Tibial nerve (tissue), 4 donors: ENCODE data around the gene ASF1A. TPM values are rescaled to one million over a fixed set of nuclear protein-coding genes. Genes with fewer than 3 reads are reported as not detected.
A peak's percentile ranks its signal among the peaks of the same experiment; 100 is the strongest.

ENCODE experiments used
- DNase-seq, 2 donors: peaks; one replicate each; pipeline ENCODE4 v3.0.0-alpha.2; 2019; ENCODE audit warnings: low spot score in 2 of 2
- H3K27ac ChIP-seq, 4 donors: fragments of 200-600 bp; sonication (generic) in 3 of 4; one replicate each; pipeline ENCODE4 v1.5.1; 2017 to 2019; ENCODE audit warnings: mild to moderate bottlenecking in 1 of 4
- H3K27me3 ChIP-seq, 2 donors: fragments of 200-600 bp; sonication (generic) in 1 of 2; one replicate each; pipeline versions ENCODE4 v1.5.1 to v1.6.0; 2017 to 2019
- H3K36me3 ChIP-seq, 3 donors: fragments of 200-600 bp; sonication (generic); one replicate each; pipeline ENCODE4 v1.5.1; 2018 to 2019
- H3K4me1 ChIP-seq, 4 donors: fragments of 200-600 bp; sonication (generic) in 3 of 4; one replicate each; pipeline ENCODE4 v1.5.1; 2017 to 2019
- H3K4me3 ChIP-seq, 4 donors: fragments of 200-600 bp; sonication (generic) in 3 of 4; one replicate each; pipeline ENCODE4 v1.5.1; 2017 to 2019; ENCODE audit warnings: mild to moderate bottlenecking in 1 of 4, moderate library complexity in 1 of 4
- H3K9me3 ChIP-seq, 4 donors: fragments of 200-600 bp; sonication (generic) in 3 of 4; one replicate each; pipeline ENCODE4 v1.5.1; 2017 to 2019
- CTCF ChIP-seq, 5 experiments: fragments of 200-600 bp in 3 of 5; fragments of 450-650 bp in 2 of 5; sonication (generic) in 3 of 5; IDR thresholded peaks; one replicate each; pipeline ENCODE4 v1.5.1; 2016 to 2019; ENCODE audit warnings: antibody characterized with exemption in 5 of 5, mild to moderate bottlenecking in 3 of 5, moderate library complexity in 2 of 5
- EP300 ChIP-seq, 2 donors: sonication (generic); formaldehyde crosslinking; IDR thresholded peaks; one replicate each; pipeline ENCODE4 v1.6.1; 2017; ENCODE audit warnings: antibody characterized with exemption in 2 of 2, mild to moderate bottlenecking in 1 of 2
- POLR2A ChIP-seq, 2 donors: fragments of 450-650 bp; IDR thresholded peaks; one replicate each; pipeline ENCODE4 v1.6.1; 2017; ENCODE audit warnings: antibody characterized with exemption in 2 of 2, mild to moderate bottlenecking in 2 of 2, moderate library complexity in 2 of 2
- WGBS, 2 donors: methylation state at CpG; one replicate each; pipeline ENCODE4 v1.1.5; 2018; 5-methylcytosine and 5-hydroxymethylcytosine counted together
- total RNA-seq, 4 donors: library from RNA; depleted of rRNA; stranded (reverse); fragments of >200 nt; gene quantifications; one replicate each; pipeline ENCODE4 v1.1.0, GENCODE V29; 2016

The ASF1A gene
- total RNA-seq, 4 donors from 2014 or later, result 8.6 to 14.2 (median 13.0) TPM

GRCh38 chr6:118935978-118936703 is 42.2 kb downstream of the ASF1A start:
- Histone ChIP-seq H3K36me3 (peaks cover 0 to 9% (median 0%) of the 10 kb centered on the region in 3 donors), H3K4me1 (peaks cover 0 to 26% (median 5%) of the 10 kb centered on the region in 4 donors), H3K27me3 (no peaks in the 10 kb centered on the region), H3K9me3 (no peaks in the 10 kb centered on the region), H3K4me3 (no peak overlapping the region), H3K27ac (peak overlapping the region in 1 of 4 donors; percentile 92)
- WGBS, 2 donors, result 82 to 86% methylated on average over 3 of the region's 3 CpGs
- TF ChIP-seq EP300 (IDR thresholded peaks at IDR 0.05) (no peak), CTCF (IDR thresholded peaks at IDR 0.05) (no peak), POLR2A (IDR thresholded peaks at IDR 0.05) (no peak)
- DNase-seq, result no peak

- Histone ChIP-seq H3K9me3 (peaks cover 0 to 6% (median under 1%) of the 10 kb centered on the region in 4 donors), H3K27me3 (no peaks in the 10 kb centered on the region), H3K36me3 (no peaks in the 10 kb centered on the region), H3K4me1 (peaks cover 0 to 10% (median 1%) of the 10 kb centered on the region in 4 donors), H3K4me3 (no peak overlapping the region), H3K27ac (no peak overlapping the region)
- TF ChIP-seq POLR2A (IDR thresholded peaks at IDR 0.05) (no peak), EP300 (IDR thresholded peaks at IDR 0.05) (no peak), CTCF (IDR thresholded peaks at IDR 0.05) (no peak)
- DNase-seq, result no peak
- 100% methylated on average over 1 of the region's 1 CpG for WGBS, 2 donors
These were observed 45.7 kb downstream of the ASF1A start for GRCh38 chr6:118939683-118940082.

- H3K27ac ChIP-seq, result no peak overlapping the region
- no peaks in the 10 kb centered on the region for H3K36me3 ChIP-seq
- WGBS, 2 donors, result 93 to 95% methylated on average over 2 of the region's 2 CpGs
- H3K4me3 ChIP-seq, result no peak overlapping the region
- H3K27me3 ChIP-seq, result no peaks in the 10 kb centered on the region
- no peak for DNase-seq
- peaks cover 0 to 5% (median 0%) of the 10 kb centered on the region in 4 donors for H3K4me1 ChIP-seq
- H3K9me3 ChIP-seq, result peaks cover 0 to 17% (median 2%) of the 10 kb centered on the region in 4 donors
- TF ChIP-seq POLR2A (IDR thresholded peaks at IDR 0.05) (no peak), CTCF (IDR thresholded peaks at IDR 0.05) (no peak), EP300 (IDR thresholded peaks at IDR 0.05) (no peak)
These were observed 46.8 kb downstream of the ASF1A start for GRCh38 chr6:118940770-118941169.

DNA sequence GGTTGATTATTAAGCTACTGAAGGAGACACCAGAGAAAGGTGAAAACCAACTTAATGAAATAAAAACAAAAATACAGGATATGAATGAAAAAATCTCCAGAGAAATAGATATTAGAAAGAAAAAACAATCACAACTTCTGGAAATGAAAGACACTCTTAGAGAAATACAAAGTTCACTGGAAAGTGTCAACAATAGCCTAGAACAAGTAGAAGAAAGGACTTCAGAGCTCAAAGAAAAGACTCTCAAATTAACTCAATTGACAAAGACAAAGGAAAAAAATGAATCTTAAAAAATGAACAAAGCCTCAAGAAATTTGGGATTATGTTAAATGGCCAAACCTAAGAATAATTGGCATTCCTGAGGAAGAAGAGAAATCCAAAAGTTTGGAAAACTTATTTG is 51.3 kb downstream of the ASF1A start:
- no peaks in the 10 kb centered on the region for H3K27me3 ChIP-seq
- TF ChIP-seq EP300 (IDR thresholded peaks at IDR 0.05) (no peak), CTCF (IDR thresholded peaks at IDR 0.05) (no peak), POLR2A (IDR thresholded peaks at IDR 0.05) (no peak)
- peaks cover 0 to 38% (median 4%) of the 10 kb centered on the region in 4 donors for H3K9me3 ChIP-seq
- H3K4me1 ChIP-seq, result no peaks in the 10 kb centered on the region
- H3K27ac ChIP-seq, result no peak overlapping the region
- no peaks in the 10 kb centered on the region for H3K36me3 ChIP-seq
- no peak overlapping the region for H3K4me3 ChIP-seq
- no peak for DNase-seq

DNA sequence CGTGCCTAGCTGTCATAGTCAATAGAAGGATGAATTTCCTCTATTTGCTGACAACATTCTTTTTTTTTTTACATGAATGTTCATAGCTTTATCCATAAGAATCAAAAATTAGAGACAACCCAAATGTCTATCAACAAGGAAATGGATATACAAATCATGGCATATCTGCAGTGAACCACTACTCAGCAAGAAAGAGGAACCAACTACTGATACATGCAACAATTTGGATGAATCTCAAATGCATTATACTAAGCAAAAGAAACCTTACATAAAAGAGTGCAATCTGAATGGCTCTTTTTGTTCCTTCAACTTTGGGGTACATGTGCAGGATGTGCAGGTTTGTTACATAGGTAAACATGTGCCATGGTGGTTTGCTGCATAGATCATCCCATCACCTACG is 58.7 kb downstream of the ASF1A start:
- 95 to 98% methylated on average over 2 of the region's 2 CpGs for WGBS, 2 donors
- Histone ChIP-seq H3K36me3 (no peaks in the 10 kb centered on the region), H3K4me3 (no peak overlapping the region), H3K27ac (no peak overlapping the region), H3K4me1 (no peaks in the 10 kb centered on the region), H3K9me3 (peaks cover 0 to 22% (median 0%) of the 10 kb centered on the region in 4 donors), H3K27me3 (no peaks in the 10 kb centered on the region)
- TF ChIP-seq EP300 (IDR thresholded peaks at IDR 0.05), result no peak
- no peak for TF ChIP-seq CTCF (IDR thresholded peaks at IDR 0.05)
- no peak for TF ChIP-seq POLR2A (IDR thresholded peaks at IDR 0.05)
- DNase-seq, result no peak
